Loucy (cell line): ENCODE results near the gene ZSWIM6.

Source experiments
- EZH2phosphoT487 ChIP-seq: fragments of 200-600 bp; IDR thresholded peaks from 2 replicates; pipeline ENCODE4 v1.6.1; 2018; ENCODE audit warnings: antibody characterized with exemption, mild to moderate bottlenecking, moderate library complexity, borderline replicate concordance
- TF ChIP-seq, protein P1 (sequence below): fragments of 200-600 bp; sonication (generic); conservative IDR thresholded peaks from 2 replicates; pipeline ENCODE4 v1.5.1; 2014; ENCODE audit warnings: mild to moderate bottlenecking, antibody characterized with exemption, low read length

GRCh38 chr5:61293071-61293470, 39.0 kb upstream of the ZSWIM6 start:
- no peak for TF ChIP-seq EZH2phosphoT487
- TF ChIP-seq, protein P1, sequence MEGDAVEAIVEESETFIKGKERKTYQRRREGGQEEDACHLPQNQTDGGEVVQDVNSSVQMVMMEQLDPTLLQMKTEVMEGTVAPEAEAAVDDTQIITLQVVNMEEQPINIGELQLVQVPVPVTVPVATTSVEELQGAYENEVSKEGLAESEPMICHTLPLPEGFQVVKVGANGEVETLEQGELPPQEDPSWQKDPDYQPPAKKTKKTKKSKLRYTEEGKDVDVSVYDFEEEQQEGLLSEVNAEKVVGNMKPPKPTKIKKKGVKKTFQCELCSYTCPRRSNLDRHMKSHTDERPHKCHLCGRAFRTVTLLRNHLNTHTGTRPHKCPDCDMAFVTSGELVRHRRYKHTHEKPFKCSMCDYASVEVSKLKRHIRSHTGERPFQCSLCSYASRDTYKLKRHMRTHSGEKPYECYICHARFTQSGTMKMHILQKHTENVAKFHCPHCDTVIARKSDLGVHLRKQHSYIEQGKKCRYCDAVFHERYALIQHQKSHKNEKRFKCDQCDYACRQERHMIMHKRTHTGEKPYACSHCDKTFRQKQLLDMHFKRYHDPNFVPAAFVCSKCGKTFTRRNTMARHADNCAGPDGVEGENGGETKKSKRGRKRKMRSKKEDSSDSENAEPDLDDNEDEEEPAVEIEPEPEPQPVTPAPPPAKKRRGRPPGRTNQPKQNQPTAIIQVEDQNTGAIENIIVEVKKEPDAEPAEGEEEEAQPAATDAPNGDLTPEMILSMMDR, result no peak
